ENCODE measurements around the gene SKAP1.

DNA sequence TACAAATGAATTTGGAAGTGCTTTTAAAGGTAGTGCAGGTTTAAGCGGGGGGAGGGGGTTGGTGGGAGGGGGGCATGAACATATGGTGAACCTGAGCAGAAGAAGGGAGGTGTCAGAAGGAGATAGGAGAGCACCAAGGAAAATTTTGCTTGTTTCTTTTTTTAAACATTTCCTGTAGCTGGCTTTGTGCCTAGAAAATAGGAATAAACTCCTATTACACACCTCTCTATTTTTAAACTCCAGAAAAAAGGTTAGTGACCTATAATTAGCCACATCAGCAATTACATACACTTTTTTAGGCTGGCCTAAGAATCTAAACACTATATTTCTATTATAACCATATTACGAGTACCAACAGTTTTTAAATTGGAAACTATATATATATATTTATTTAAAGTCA lies 159.1 kb downstream of the SKAP1 start:
- TF ChIP-seq, protein P1, sequence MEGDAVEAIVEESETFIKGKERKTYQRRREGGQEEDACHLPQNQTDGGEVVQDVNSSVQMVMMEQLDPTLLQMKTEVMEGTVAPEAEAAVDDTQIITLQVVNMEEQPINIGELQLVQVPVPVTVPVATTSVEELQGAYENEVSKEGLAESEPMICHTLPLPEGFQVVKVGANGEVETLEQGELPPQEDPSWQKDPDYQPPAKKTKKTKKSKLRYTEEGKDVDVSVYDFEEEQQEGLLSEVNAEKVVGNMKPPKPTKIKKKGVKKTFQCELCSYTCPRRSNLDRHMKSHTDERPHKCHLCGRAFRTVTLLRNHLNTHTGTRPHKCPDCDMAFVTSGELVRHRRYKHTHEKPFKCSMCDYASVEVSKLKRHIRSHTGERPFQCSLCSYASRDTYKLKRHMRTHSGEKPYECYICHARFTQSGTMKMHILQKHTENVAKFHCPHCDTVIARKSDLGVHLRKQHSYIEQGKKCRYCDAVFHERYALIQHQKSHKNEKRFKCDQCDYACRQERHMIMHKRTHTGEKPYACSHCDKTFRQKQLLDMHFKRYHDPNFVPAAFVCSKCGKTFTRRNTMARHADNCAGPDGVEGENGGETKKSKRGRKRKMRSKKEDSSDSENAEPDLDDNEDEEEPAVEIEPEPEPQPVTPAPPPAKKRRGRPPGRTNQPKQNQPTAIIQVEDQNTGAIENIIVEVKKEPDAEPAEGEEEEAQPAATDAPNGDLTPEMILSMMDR (IDR thresholded peaks at IDR 0.05; ENCODE audit: low read length), result no peak
- TF ChIP-seq EZH2 (optimal IDR thresholded peaks at IDR 0.05; ENCODE audit: low read depth, low read length), result no peak
